WTC11 (cell line): ENCODE results near the gene SMIM44. TPM values are rescaled to one million over a fixed set of nuclear protein-coding genes. Genes with fewer than 3 reads are reported as not detected.

ENCODE experiments used
- ATAC-seq: fragments of 200-7000 bp; cut with Tn5 transposase; 2 replicates; pipeline ENCODE4 v1.10.0; 2021; ENCODE audit warnings: mild to moderate bottlenecking, moderate library complexity
- CTCF ChIA-PET: fragments of 300-600 bp; sonication (Branson Sonifier 250); formaldehyde crosslinking; loops from one replicate; lab custom pipeline; 2021; ENCODE audit warnings: antibody characterized with exemption; lab: Charles Lee
- POLR2A ChIA-PET: fragments of 350-600 bp; sonication (Branson Sonifier 250); formaldehyde crosslinking; loops from one replicate; lab custom pipeline; 2021; ENCODE audit warnings: antibody characterized with exemption; lab: Charles Lee
- DNase-seq: peaks from one replicate; pipeline ENCODE4 v3.0.0; 2021; ENCODE audit warnings: low spot score
- H3K27ac Mint-ChIP-seq: 2 replicates; pipeline ENCODE4 v1.8.0; 2021; ENCODE audit warnings: mixed read lengths
- H3K27me3 Mint-ChIP-seq: 2 replicates; pipeline ENCODE4 v1.8.0; 2021; ENCODE audit warnings: low read depth, mild to moderate bottlenecking, moderate library complexity, mixed read lengths
- H3K36me3 Mint-ChIP-seq: 2 replicates; pipeline ENCODE4 v1.8.0; 2021; ENCODE audit warnings: mixed read lengths
- H3K4me1 Mint-ChIP-seq: 2 replicates; pipeline ENCODE4 v1.8.0; 2022; ENCODE audit warnings: mixed read lengths
- H3K4me3 Mint-ChIP-seq: 2 replicates; pipeline ENCODE4 v1.8.0; 2021; ENCODE audit warnings: mild to moderate bottlenecking, moderate library complexity, mixed read lengths
- H3K9me3 Mint-ChIP-seq: 2 replicates; pipeline ENCODE4 v1.8.0; 2021; ENCODE audit warnings: mixed read lengths
- ATF1 ChIP-seq: sonication (generic); formaldehyde crosslinking; IDR thresholded peaks from 2 replicates; pipeline ENCODE4 v1.8.1; 2023; ENCODE audit warnings: mild to moderate bottlenecking, moderate library complexity, missing genetic modification reagents
- ELF4 ChIP-seq: sonication (generic); formaldehyde crosslinking; IDR thresholded peaks from 2 replicates; pipeline ENCODE4 v1.8.1; 2022; ENCODE audit warnings: low read depth, mild to moderate bottlenecking, moderate library complexity, missing genetic modification reagents
- EMX1 ChIP-seq: fragments of 250-450 bp; sonication (Bioruptor Pico); IDR thresholded peaks from 2 replicates; pipeline ENCODE4 v1.8.0; 2021; ENCODE audit warnings: mild to moderate bottlenecking
- FOXJ3 ChIP-seq: sonication (generic); formaldehyde crosslinking; IDR thresholded peaks from 2 replicates; pipeline ENCODE4 v1.9.0; 2021; ENCODE audit warnings: missing genetic modification reagents, mild to moderate bottlenecking, borderline replicate concordance
- JAZF1 ChIP-seq: fragments of 250-450 bp; sonication (Bioruptor Pico); IDR thresholded peaks from 2 replicates; pipeline ENCODE4 v1.9.0; 2021; ENCODE audit warnings: moderate library complexity, mild to moderate bottlenecking, inconsistent platforms
- MXD4 ChIP-seq: fragments of 250-450 bp; sonication (Bioruptor Pico); IDR thresholded peaks from 2 replicates; pipeline ENCODE4 v1.8.0; 2021; ENCODE audit warnings: mild to moderate bottlenecking, moderate library complexity, borderline replicate concordance
- NR2C2 ChIP-seq: sonication (generic); formaldehyde crosslinking; IDR thresholded peaks from 2 replicates; pipeline ENCODE4 v1.8.0; 2022; ENCODE audit warnings: mild to moderate bottlenecking, missing genetic modification reagents
- ZBTB21 ChIP-seq: sonication (generic); formaldehyde crosslinking; IDR thresholded peaks from 2 replicates; pipeline ENCODE4 v1.8.1; 2023; ENCODE audit warnings: mild to moderate bottlenecking, missing genetic modification reagents, borderline replicate concordance
- ZNF671 ChIP-seq: fragments of 250-450 bp; sonication (Bioruptor Pico); IDR thresholded peaks from 2 replicates; pipeline ENCODE4 v1.8.0; 2021; ENCODE audit warnings: mild to moderate bottlenecking
- total RNA-seq: library from RNA; stranded (reverse); gene quantifications from 3 replicates; pipeline ENCODE4 v1.2.3, GENCODE V29; 2021
- TF ChIP-seq, protein P1 (sequence below): sonication (generic); formaldehyde crosslinking; IDR thresholded peaks from 2 replicates; pipeline ENCODE4 v1.8.1; 2023; ENCODE audit warnings: mild to moderate bottlenecking, missing genetic modification reagents
- TF ChIP-seq, protein P2 (sequence below): sonication (generic); formaldehyde crosslinking; IDR thresholded peaks from 2 replicates; pipeline ENCODE4 v1.8.0; 2022; ENCODE audit warnings: mild to moderate bottlenecking, missing genetic modification reagents
- TF ChIP-seq, protein P3 (sequence below): sonication (generic); formaldehyde crosslinking; IDR thresholded peaks from 2 replicates; pipeline ENCODE4 v1.8.1; 2023; ENCODE audit warnings: mild to moderate bottlenecking, missing genetic modification reagents
- TF ChIP-seq, protein P4 (sequence below): fragments of 250-450 bp; sonication (Bioruptor Pico); IDR thresholded peaks from 2 replicates; pipeline ENCODE4 v1.8.0; 2021; ENCODE audit warnings: mild to moderate bottlenecking
- TF ChIP-seq, protein P5 (sequence below): fragments of 200-600 bp; IDR thresholded peaks from 2 replicates; pipeline ENCODE4 v1.8.0; 2022; ENCODE audit warnings: antibody characterized with exemption
- TF ChIP-seq, protein P6 (sequence below): sonication (generic); formaldehyde crosslinking; IDR thresholded peaks from 2 replicates; pipeline ENCODE4 v1.8.1; 2022; ENCODE audit warnings: low read depth, mild to moderate bottlenecking, moderate library complexity, missing genetic modification reagents, borderline replicate concordance
- TF ChIP-seq, protein P7 (sequence below): fragments of 250-450 bp; sonication (Bioruptor Pico); conservative IDR thresholded peaks from 2 replicates; pipeline ENCODE4 v1.9.0; 2021; ENCODE audit warnings: mild to moderate bottlenecking

The SMIM44 gene
- total RNA-seq, 1 experiment from 2014 or later = not detected

DNA sequence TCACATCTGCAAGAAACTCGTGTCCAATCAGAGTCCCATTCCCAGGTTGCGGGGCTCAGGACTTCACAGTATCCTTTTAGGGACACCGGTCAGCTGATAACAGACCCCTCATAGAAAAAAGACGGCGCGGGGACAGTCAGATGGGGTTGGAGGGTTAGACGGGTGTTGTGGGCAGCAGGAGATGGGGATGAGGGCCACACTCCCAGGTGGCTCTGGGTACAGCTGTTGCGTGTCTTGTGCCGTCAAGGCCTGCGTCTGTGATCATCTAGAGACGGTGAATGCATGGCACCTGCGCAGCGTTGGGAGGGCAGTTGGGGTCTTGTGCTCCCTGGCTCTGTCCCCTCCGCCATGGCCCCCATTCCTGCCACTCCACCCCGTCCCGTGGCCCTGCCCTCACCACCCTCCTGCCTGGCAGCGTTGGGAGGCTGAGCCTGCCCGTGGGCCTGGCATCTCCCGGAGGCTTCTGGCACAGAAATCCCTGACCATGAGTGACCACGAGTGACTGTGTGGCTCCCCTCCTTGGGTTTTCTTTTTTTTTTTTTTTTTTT, 41.7 kb upstream of the SMIM44 start:
- Mint-ChIP-seq H3K36me3 (peaks cover 10% of the 10 kb centered on the region), H3K4me3 (no peak overlapping the region)
- POLR2A ChIA-PET = no interaction called here
- DNase-seq = no peak
- TF ChIP-seq FOXJ3 (CRISPR knock-in tag) = no peak
- TF ChIP-seq, protein P1, sequence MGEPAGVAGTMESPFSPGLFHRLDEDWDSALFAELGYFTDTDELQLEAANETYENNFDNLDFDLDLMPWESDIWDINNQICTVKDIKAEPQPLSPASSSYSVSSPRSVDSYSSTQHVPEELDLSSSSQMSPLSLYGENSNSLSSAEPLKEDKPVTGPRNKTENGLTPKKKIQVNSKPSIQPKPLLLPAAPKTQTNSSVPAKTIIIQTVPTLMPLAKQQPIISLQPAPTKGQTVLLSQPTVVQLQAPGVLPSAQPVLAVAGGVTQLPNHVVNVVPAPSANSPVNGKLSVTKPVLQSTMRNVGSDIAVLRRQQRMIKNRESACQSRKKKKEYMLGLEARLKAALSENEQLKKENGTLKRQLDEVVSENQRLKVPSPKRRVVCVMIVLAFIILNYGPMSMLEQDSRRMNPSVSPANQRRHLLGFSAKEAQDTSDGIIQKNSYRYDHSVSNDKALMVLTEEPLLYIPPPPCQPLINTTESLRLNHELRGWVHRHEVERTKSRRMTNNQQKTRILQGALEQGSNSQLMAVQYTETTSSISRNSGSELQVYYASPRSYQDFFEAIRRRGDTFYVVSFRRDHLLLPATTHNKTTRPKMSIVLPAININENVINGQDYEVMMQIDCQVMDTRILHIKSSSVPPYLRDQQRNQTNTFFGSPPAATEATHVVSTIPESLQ (CRISPR knock-in tag) = no peak
- TF ChIP-seq ELF4 (CRISPR knock-in tag) = no peak
- TF ChIP-seq, protein P2, sequence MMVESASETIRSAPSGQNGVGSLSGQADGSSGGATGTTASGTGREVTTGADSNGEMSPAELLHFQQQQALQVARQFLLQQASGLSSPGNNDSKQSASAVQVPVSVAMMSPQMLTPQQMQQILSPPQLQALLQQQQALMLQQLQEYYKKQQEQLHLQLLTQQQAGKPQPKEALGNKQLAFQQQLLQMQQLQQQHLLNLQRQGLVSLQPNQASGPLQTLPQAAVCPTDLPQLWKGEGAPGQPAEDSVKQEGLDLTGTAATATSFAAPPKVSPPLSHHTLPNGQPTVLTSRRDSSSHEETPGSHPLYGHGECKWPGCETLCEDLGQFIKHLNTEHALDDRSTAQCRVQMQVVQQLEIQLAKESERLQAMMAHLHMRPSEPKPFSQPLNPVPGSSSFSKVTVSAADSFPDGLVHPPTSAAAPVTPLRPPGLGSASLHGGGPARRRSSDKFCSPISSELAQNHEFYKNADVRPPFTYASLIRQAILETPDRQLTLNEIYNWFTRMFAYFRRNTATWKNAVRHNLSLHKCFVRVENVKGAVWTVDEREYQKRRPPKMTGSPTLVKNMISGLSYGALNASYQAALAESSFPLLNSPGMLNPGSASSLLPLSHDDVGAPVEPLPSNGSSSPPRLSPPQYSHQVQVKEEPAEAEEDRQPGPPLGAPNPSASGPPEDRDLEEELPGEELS (CRISPR knock-in tag) = no peak
- TF ChIP-seq MXD4 (CRISPR knock-in tag) = no peak
- TF ChIP-seq, protein P3, sequence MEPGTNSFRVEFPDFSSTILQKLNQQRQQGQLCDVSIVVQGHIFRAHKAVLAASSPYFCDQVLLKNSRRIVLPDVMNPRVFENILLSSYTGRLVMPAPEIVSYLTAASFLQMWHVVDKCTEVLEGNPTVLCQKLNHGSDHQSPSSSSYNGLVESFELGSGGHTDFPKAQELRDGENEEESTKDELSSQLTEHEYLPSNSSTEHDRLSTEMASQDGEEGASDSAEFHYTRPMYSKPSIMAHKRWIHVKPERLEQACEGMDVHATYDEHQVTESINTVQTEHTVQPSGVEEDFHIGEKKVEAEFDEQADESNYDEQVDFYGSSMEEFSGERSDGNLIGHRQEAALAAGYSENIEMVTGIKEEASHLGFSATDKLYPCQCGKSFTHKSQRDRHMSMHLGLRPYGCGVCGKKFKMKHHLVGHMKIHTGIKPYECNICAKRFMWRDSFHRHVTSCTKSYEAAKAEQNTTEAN (CRISPR knock-in tag) = no peak
- TF ChIP-seq, protein P4, sequence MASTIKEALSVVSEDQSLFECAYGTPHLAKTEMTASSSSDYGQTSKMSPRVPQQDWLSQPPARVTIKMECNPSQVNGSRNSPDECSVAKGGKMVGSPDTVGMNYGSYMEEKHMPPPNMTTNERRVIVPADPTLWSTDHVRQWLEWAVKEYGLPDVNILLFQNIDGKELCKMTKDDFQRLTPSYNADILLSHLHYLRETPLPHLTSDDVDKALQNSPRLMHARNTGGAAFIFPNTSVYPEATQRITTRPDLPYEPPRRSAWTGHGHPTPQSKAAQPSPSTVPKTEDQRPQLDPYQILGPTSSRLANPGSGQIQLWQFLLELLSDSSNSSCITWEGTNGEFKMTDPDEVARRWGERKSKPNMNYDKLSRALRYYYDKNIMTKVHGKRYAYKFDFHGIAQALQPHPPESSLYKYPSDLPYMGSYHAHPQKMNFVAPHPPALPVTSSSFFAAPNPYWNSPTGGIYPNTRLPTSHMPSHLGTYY (CRISPR knock-in tag) = no peak
- no peak for TF ChIP-seq ZBTB21 (CRISPR knock-in tag)
- TF ChIP-seq, protein P5, sequence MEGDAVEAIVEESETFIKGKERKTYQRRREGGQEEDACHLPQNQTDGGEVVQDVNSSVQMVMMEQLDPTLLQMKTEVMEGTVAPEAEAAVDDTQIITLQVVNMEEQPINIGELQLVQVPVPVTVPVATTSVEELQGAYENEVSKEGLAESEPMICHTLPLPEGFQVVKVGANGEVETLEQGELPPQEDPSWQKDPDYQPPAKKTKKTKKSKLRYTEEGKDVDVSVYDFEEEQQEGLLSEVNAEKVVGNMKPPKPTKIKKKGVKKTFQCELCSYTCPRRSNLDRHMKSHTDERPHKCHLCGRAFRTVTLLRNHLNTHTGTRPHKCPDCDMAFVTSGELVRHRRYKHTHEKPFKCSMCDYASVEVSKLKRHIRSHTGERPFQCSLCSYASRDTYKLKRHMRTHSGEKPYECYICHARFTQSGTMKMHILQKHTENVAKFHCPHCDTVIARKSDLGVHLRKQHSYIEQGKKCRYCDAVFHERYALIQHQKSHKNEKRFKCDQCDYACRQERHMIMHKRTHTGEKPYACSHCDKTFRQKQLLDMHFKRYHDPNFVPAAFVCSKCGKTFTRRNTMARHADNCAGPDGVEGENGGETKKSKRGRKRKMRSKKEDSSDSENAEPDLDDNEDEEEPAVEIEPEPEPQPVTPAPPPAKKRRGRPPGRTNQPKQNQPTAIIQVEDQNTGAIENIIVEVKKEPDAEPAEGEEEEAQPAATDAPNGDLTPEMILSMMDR = no peak
- TF ChIP-seq ZNF671 = no peak
- TF ChIP-seq JAZF1 (CRISPR knock-in tag) = no peak
- TF ChIP-seq ATF1 (CRISPR knock-in tag) = no peak
- TF ChIP-seq, protein P6, sequence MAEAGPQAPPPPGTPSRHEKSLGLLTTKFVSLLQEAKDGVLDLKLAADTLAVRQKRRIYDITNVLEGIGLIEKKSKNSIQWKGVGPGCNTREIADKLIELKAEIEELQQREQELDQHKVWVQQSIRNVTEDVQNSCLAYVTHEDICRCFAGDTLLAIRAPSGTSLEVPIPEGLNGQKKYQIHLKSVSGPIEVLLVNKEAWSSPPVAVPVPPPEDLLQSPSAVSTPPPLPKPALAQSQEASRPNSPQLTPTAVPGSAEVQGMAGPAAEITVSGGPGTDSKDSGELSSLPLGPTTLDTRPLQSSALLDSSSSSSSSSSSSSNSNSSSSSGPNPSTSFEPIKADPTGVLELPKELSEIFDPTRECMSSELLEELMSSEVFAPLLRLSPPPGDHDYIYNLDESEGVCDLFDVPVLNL (CRISPR knock-in tag) = no peak
- TF ChIP-seq EMX1 = no peak
- TF ChIP-seq NR2C2 (CRISPR knock-in tag) = no peak
- TF ChIP-seq, protein P7, sequence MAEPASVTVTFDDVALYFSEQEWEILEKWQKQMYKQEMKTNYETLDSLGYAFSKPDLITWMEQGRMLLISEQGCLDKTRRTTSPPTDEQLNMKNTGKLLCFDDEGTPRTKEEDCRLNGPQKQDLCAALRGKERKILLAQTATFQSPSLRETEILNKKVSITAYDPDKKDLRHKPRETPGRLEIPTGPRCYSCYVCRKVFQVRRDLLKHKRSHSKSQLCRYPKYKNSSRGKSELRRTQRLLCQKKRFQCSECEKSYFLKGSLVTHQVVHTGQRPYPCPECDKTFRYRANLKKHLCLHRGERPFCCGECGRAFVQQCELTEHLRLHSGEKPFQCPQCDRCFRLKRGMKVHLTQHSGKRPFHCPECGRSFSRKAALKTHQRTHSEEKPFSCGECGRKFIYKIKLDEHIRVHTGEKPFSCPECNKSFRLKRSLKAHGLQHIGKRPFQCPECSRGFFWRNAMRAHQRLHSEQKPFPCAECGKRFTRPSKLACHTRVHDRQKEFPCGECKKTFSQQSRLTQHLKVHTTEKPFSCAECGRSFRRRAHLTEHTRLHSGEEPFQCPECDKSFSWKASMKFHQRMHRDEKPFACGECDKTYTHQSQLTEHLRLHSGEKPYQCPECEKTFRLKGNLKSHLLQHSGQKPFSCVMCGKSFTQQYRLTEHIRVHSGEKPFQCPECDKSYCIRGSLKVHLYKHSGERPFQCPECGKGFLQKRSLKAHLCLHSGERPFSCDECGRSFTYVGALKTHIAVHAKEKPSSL (CRISPR knock-in tag) = no peak
- TF ChIP-seq, all 79 proteins: peak for 0
- Mint-ChIP-seq H3K27me3 (no peaks in the 10 kb centered on the region), H3K4me1 (peaks cover 9% of the 10 kb centered on the region), H3K27ac (no peak overlapping the region), H3K9me3 (no peaks in the 10 kb centered on the region)
- ATAC-seq = no peak
- CTCF ChIA-PET = interaction anchor here (1.8 to 2.1 kb wide), 2 partner anchors 17 to 50 kb away, joined by 6 to 8 read pairs; no protein-coding TSS in a partner anchor
